Stimulated activated naive CD8-positive, alpha-beta T cell treated with anti-CD3 and anti-CD28 coated beads, Interleukin-15, Interleukin-2, amounts not matched to agents 100 U/mL and 50 U/mL, for 24 hours (primary cell): ENCODE data around the gene NUTM2E.
"Not testable (repeated sequence)": the region's sequence is repeated elsewhere in the genome, so short reads cannot be mapped to it uniquely, and the experiment has no call there.

ENCODE experiments used
- ATAC-seq: fragments of 150-1000 bp; cut with Tn5 transposase; one replicate; pipeline ENCODE4 v1.10.0; 2021
- DNase-seq: peaks from one replicate; pipeline ENCODE4 v3.0.0; 2021

The NUTM2E gene, protein sequence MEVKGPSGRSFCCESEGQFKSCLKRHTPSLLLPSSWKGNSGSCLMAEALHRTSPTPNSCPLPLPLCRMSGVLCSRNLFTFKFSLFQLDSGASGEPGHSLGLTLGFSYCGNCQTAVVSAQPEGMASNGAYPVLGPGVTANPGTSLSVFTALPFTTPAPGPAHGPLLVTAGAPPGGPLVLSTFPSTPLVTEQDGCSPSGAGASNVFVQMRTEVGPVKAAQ (N-terminal part only)

DNA sequence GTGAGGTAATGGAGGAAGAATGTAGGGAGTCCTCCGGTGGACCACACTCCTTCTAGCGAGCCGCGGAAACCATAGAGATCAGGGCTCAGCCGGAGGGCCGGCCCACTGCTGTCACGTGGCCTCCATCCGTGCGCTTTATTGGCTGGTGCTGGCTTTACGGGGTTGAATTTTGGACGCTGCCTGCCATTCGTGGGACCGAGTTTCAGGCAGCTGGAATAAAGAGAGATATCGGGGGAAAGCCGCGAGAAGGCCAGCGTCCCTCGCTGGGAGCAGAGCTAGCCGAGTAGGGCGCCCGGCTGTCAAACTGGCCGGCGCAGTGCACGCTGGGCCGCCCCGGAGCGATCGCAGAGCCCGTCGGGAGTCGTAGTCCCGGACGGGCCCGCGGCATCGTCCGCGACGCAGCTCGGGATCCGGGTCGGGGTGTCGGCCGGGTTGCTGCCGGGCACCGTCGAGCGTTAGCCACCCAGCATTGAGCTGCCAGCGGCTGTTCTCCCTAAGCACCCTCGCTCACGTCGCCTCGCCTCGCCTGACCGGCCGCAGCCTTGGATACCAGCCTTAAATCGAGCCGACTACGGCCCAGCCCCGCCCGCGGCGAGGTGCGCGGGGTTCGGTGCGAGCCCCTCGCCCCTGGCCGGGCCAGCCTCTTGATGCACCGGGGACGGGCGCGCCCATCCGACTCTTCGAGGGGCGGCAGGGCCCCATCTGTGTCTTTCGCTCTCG is at the start of gene NUTM2E:
NUTM2E (plus strand) TSS at position 244 of the 720 bp plus-strand sequence. CDS start 15,002 bp downstream, outside the sequence.
- peak; percentile 93 for ATAC-seq

DNA sequence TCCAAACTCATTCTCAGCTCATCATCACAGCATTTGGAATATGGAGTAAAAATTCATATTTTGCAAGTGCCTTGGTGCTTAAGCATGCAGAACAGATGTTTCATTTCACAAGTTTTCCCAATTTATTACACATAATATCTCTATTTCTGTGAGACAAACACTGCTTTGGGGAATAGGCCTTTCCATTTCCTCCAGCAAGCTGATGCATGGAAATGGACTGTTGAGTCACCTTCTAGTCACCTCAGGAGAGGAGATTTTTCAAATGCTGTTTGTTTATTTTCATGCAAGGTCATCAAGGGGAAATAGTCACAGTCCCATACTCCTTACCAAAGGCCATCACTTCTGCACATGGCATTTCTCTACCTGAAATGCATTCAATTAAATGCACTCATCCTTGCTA is 48.5 kb upstream of the NUTM2E start:
- ATAC-seq, DNase-seq: not testable (repeated sequence)

More for the DNA sequence above, at the start of gene NUTM2E:
- peak; percentile 72 for DNase-seq

DNA sequence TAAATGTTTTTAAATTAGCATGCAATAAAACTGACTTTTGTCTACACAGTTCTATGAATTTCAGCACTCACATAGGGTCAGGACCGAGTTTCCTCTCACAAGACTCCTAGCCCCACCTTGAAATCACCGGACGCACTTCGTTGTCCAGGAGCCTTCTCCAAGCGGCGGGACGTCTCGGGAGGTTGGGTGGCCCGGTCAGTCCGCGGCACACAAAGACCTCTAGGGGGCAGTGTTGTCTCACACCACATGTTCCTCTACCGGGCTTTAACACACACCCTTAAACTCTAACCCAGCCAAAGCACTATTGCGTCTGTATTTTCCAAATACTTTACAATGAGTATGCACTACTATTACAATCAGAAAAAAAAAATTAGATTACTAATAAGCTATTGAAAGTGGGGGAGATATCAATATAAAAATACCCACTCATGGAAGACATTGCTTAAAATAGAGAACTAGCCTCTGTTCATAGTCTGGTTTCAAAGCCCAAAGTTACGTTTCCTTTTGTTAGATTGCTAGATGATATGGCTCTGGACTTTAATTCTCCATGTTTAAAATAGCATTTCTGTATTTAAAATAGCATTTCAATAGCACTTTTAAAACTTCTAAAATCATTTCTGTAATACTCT is 47.1 kb upstream of the NUTM2E start:
- ATAC-seq, result peak; percentile 95
- peak; percentile 68 for DNase-seq

DNA sequence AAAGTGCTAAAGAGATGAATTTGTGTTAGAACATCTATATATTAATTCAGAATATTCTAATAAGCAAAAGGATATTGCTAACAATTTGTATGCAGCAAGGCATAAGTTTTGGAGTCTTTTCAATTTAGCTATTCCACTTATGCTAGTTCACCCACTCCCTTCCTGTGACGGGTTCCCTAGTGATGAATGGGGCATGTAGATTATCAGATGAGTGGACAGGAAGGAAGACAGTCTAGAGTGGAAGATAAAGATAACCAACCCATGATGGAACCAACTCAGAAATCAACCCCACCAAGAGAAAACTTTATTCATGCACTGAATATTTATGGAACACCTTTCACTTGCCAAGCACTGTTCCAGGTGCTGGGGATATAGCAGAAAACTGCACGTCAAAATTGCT is 46.5 kb upstream of the NUTM2E start:
- not testable (repeated sequence) for ATAC-seq, DNase-seq

DNA sequence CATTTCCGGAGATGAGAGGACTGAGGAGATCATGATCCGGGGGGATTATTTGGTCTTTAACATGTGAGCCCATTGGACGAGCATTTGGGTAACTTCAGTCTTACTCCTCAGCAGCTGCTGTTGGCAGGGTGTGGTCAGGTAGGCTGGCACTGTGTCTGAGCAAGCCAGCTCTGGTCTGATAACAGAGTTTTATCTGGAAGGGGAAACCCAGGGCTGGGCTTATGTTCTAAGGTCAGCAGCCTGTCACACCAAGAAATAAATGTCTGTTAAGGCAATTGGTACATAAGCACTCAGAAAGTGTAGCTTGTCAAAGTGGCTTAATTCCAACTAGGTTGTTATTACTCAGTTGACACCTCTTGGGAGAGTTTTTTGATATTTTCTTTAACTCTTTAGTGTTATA is 45.0 kb upstream of the NUTM2E start:
- not testable (repeated sequence) for ATAC-seq, DNase-seq

DNA sequence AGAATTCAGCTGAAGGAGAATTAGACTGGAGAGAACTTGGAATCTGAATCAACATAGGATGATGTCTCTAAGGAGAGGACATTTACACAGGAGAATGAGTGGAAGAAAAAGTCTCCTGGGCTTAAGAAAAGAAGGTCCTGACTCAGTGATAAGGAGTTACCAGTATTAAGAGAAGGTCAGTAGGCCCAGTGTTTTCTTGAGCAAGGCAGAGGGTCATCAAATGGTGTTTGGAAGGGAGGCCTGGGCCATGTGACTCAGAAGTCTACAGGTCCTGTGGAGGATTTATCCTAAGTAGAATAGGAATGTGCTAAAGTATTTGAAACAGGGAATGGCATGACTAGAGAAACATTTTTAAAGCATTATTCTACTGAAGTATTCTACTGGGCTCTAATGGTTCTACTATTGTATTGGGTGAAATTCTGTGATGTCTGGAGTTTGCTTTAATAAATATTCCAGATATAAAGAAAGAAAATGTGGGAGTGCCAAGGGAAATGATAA is 39.0 kb upstream of the NUTM2E start:
- not testable (repeated sequence) for DNase-seq, ATAC-seq

DNA sequence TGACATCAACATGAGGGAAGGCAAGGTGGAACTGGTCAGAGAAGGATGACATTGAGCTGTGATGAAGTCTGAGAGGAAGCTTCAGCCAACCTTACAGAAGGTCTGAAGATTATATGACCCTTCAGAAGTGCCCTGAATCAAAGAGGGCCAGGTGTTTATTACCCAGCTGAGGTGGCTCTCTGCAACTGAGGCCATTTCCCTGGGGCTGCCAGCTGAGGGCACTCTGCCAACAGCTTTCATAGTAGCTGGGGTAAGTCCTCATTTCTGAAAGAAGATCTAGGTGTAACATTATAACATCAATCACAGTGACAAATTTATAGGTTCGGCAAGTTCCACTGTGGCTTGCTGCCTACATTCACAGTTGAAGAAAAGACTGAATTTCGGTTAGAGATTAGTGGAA is 37.2 kb upstream of the NUTM2E start:
- not testable (repeated sequence) for ATAC-seq, DNase-seq

DNA sequence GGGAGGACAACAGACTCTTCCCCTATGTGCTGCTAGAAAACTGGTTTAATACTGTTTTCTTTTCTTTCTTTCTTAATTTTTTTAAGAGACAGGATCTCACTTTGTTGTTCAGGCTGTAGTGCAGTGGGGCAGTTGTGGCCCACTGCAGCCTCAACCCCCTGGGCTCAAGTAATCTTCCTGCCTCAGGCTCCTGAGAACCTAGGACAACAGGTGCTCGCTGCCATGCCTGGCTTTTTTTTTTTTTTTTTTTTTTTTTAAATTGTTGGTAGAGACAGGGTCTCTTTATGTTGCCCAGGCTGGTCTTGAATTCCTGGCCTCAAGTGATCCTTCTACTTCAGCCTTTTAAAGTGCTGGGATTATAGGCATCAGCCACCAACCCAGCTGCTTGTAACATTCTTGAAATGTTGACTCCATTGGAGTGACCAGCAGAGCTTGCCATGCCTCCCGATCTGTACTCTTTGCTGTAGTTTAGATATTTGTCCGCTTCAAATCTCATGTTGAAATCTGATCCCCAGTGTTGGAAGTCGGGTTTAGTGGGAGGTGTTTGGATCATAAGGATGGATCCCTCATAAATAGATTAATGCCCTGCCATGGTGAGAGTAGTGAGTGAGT is 34.5 kb upstream of the NUTM2E start:
- not testable (repeated sequence) for ATAC-seq

DNA sequence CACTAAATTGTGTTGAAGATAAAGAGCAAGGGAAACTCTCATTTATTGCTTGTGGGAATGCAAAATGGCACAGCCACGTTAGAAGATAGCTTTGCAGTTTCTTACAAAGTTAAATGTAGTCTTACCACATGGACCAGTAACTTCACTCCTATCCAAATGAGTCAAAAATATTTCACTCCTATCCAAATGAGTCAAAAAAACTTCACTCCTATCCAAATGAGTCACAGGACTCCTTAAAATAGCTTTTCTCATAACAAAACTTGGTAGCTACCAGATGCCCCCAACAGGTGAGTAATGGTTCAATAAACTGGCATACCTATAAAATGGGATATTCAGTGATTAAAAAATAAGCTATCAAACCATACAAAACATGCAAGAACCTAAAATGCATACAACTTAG is 27.2 kb upstream of the NUTM2E start:
- ATAC-seq, result peak; percentile 86
- not testable (repeated sequence) for DNase-seq

More for the DNA sequence above, 34.5 kb upstream of the NUTM2E start:
- not testable (repeated sequence) for DNase-seq

DNA sequence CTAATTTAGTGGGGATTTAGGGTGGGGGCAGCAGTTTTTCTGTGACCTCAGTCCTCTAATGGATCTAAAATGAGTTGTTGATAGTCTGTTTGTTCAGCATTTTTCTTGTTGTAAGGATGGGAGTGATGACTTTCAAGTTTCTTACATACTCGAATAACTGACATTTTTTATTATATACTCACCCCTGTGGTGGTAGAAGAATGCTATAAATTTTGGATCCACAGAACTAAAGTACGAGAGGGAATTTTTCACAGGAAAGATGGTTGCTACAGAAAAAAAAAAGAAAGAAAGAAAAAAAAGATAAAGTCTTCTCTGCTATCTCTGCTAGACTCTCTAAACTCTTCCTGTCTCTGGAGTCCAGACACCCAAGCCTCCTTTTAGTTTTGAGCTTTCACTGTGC is 20.7 kb upstream of the NUTM2E start:
- ATAC-seq, DNase-seq: not testable (repeated sequence)

DNA sequence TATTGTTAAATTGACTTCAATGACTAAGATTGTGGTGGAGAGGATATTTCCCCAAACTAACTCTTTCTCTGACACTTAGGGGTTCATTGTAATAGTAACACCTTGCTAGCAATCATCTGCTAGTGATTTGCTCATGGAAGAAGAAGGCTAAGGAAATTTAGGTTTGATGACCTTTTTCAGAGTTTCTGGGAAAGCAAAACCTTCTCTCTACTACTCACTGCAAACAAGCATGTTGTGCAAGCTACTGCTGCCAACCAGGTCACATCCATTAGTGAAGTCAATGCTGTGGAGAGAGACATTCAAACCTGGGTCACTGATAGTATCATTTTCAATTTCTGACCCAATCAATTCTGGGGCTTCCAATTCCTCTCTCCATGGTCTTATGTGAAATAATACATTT is 14.6 kb upstream of the NUTM2E start:
- not testable (repeated sequence) for DNase-seq
- ATAC-seq, result peak; percentile 61

DNA sequence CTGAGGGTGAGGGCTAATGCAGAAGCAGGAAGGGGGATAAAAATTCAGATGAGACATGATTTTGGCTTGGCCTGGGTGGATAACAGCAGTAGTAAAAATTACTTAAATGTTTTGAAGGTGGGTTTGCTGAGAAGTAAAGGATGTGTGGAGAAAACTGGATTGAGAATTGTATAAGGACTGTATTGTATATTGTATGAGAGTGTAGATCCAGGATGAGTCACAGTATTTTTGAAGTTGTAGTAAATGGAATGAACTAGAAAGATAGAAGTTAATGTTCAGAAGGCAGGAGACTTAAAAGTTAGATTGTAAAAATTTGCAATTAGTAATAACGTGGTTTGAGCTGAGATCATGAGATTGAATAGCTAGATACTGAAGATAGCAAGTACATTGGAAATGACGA is 10.2 kb upstream of the NUTM2E start:
- not testable (repeated sequence) for ATAC-seq, DNase-seq

DNA sequence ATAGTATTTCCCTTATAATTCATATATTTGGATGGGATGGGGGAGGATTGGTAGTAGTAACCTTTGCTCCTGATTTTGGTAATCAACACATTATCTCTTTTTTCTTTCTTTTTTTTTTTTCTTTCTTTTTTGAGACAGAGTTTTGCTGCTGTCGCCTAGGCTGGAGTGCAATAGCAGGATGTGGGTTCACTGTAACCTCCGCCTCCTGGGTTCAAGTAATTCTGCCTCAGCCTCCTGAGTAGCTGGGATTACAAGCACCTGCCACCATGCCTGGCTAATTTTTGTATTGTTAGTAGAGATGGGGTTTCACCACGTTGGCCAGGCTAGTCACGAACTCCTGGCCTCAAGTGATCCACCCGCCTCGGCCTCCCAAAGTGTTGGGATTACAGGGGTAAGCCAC is 3.2 kb upstream of the NUTM2E start:
- not testable (repeated sequence) for ATAC-seq

DNA sequence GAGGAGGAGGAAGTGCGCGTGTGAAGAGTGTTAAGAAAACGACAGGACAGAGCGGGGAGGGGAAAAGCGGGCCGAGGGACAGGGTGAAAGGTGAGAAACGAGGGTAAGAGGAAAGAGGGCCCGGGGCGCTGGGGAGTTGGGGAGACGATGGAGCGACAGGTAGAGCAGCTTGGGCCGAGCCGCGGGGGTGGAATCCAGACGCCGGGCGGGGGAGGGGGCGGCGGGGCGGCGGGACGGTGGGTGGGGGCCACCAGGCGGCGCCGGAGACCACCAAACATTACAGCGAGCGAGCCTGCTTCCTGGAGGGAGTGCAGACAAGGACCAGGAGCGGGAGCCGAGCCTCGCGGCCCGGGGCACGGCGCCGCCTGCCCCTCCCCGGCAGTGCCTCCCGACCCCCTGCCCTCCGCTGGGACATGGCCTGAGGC is 940 bp upstream of the NUTM2E start:
- DNase-seq (peak; percentile 34), ATAC-seq (peak; percentile 1)

More for the DNA sequence above, 3.2 kb upstream of the NUTM2E start:
- not testable (repeated sequence) for DNase-seq

DNA sequence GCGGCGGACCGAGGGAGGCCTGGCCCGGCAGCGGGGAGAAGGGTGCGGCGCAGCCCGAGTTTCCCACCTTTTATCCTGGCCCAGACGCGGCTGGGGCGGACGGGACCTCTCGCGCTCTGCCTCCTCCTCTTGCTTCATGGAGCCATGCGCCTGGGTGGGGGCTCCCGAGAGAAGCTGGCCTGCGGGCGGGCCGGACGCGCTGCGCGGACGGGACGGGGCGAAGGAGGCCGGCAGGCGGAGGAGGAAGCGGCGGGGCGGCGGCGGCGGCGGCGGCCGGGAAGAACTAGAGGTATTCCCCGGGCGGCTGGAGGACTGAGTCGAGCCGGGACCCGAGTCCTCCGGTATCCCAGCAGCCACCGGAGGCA is 426 bp upstream of the NUTM2E start:
- not testable (repeated sequence) for ATAC-seq, DNase-seq

DNA sequence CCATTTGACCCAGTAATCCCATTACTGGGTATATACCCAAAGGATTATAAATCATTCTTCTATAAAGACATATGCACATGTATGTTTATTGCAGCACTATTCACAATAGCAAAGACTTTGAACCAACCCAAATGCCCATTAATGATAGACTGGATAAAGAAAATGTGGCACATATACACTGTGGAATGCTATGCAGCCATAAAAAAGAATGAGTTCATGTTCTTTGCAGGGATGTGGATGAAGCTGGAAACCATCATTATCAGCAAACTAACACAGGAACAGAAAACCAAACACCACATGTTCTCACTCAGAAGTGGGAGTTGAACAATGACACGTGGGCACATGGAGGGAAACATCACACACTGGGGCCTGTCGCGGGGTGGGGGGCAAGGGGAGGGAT is 7.3 kb downstream of the NUTM2E start:
- not testable (repeated sequence) for ATAC-seq

DNA sequence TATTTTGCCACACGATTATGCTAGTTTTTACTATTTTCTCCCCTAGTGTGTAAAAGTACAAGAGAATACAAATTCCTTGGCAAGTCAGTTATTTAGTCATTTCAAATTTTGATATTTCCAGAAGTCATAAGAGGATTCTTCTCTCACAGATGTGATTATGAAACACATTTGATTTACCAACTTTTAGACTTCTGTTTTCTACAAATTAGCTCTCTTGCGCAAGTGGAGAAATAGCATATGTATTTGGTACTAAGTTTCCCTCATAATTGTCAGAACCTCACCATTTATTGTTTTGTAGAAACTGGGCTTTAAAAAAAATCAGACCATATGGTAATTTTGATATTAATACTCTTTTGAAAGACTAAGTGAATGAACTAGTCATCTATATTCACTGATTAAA is 9.4 kb downstream of the NUTM2E start:
- DNase-seq, result not testable (repeated sequence)

More for the DNA sequence above, 7.3 kb downstream of the NUTM2E start:
- DNase-seq, result not testable (repeated sequence)

DNA sequence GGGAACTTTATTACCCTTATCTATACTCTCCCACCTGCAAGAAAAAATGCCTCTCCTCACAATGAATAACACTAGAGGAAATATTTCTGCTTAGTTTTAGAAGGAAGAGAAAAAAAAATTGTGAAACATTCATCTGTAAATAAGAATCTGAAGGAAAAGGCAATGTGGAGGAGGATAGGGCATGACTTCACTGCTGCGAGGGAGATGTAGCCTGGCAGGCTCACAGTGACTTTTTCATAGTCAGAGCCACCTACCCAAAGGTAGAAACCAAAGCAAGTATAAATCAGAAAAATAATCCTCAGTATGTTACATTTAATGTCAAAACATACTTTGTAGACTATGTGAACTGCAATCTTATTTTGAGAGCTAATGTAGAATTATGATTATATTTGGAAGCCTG is 10.4 kb downstream of the NUTM2E start:
- not testable (repeated sequence) for DNase-seq, ATAC-seq

More for the DNA sequence above, 9.4 kb downstream of the NUTM2E start:
- ATAC-seq, result not testable (repeated sequence)

DNA sequence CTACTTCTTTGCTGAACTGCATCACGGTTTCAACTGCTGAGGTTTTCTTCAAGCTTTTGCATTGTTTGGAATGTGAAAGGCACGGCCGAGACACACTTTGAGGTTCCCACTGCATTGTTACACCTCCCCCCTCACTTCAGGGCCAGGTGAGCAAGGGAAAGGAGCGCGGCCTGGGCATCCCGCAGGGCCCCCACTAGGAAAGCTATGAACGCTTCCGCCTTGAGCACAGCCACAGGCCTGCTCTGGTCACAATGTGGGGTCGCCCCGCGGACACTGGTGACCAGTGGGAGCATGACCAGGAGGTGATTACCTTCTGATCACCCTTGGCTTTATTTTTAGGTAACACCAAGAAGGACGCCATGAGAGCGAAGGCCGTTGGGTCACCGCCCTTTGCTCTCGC is 11.9 kb downstream of the NUTM2E start:
- not testable (repeated sequence) for DNase-seq, ATAC-seq

DNA sequence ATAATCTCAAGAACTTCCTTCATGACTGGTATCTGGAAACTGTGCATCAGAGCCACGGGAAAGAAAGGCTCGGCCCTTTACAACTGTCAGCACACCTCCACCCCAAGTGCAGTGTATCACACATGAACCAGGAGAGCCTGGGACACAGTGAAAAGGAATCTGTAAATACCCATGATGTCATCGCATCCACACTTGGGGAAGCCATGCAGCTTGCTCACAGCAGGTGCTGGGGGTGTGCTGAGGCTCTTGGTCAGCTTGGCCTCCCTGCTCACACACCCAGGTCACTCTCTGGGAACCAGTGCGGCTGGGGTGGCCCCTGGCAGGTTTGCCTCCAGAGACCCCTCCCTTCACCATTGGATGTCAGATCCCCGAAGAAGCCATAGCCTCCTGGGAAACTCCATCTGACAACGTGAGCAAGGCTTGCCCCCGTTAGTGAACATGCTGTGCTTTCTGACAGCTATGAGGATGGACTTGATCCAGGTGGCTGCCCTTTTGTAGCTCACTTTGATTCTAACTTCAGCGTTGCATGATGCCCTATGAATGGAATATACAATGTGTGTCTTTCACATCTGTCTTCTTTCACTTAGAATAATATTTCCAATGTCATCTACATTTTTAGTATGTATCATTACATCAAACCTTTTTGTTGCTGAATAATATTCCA is 26.8 kb downstream of the NUTM2E start:
- ATAC-seq, DNase-seq: not testable (repeated sequence)

DNA sequence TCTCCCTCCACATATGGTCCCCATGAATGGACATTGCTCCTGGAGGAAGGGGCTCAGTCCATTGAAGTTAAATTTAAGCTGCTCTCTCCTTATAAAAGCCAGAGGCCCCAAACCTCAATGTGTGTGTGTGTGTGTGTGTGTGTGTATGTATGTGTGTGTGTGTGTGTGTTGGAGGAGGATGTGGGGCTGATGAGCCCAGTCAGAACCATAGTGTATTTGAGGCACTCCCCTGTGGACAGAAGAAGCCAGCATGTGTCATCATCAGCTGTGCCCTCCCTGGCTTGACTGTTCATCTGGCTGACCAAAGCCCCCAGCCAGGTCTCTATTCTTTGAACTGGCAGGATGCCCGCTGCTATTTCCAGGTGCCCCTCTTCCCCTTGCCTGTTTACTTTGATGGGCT is 35.7 kb downstream of the NUTM2E start:
- not testable (repeated sequence) for ATAC-seq, DNase-seq
